Measurements from ENCODE around the gene CDCA7L. TPM values are rescaled to one million over a fixed set of nuclear protein-coding genes. Genes with fewer than 3 reads are reported as not detected.
"Not testable (repeated sequence)": the region's sequence is repeated elsewhere in the genome, so short reads cannot be mapped to it uniquely, and the experiment has no call there.

Gene CDCA7L
- total RNA-seq, 1 donor from 2014 or later = 59.1 TPM

- no peak for ATAC-seq
Measured at GRCh38 chr7:21867816-21868575, 77.7 kb downstream of the CDCA7L start.

GRCh38 chr7:21867226-21867625 lies 78.5 kb downstream of the CDCA7L start:
- intact Hi-C loops (cut with DNase I) = no loop called here
- ATAC-seq (no peak), DNase-seq (ENCODE audit: missing footprints) (no peak)

More at GRCh38 chr7:21867816-21868575, 77.7 kb downstream of the CDCA7L start:
- intact Hi-C loops (cut with DNase I) = no loop called here
- DNase-seq (ENCODE audit: missing footprints) = no peak

- DNase-seq (ENCODE audit: missing footprints) (no peak), ATAC-seq (no peak)
- intact Hi-C loops (cut with DNase I) = no loop called here
Measured at GRCh38 chr7:21866731-21867130, 79.0 kb downstream of the CDCA7L start.

- ATAC-seq; DNase-seq (ENCODE audit: missing footprints); intact Hi-C loops (cut with DNase I): not testable (repeated sequence)
Measured at GRCh38 chr7:21865631-21866204, 80.0 kb downstream of the CDCA7L start.

GRCh38 chr7:21851559-21851967 lies 94.1 kb downstream of the CDCA7L start:
- DNase-seq (ENCODE audit: missing footprints) (no peak), ATAC-seq (no peak)
- intact Hi-C loops (cut with DNase I) = no loop called here

All from Right ventricle myocardium inferior (tissue), 1 donor.